B cell (primary cell): ENCODE measurements around the gene OR4K15. TPM values are rescaled to one million over a fixed set of nuclear protein-coding genes. Genes with fewer than 3 reads are reported as not detected.

Source experiments
- ATAC-seq: fragments of 200-7000 bp; cut with Tn5 transposase; one replicate; pipeline ENCODE4 v1.10.0; 2021; ENCODE audit warnings: low read depth, mild to moderate bottlenecking, moderate number of reproducible peaks, moderate library complexity
- CTCF ChIA-PET: fragments of 350-600 bp; sonication (Branson Sonifier 250); formaldehyde crosslinking; loops from one replicate; lab custom pipeline; 2021; ENCODE audit warnings: antibody characterized with exemption, inconsistent platforms; lab: Charles Lee
- POLR2A ChIA-PET: fragments of 350-600 bp; sonication (Branson Sonifier 250); formaldehyde crosslinking; loops from one replicate; lab custom pipeline; 2021; ENCODE audit warnings: antibody characterized with exemption; lab: Charles Lee
- DNase-seq: peaks from one replicate; pipeline ENCODE4 v3.0.0; 2013
- H2AFZ ChIP-seq: 2 replicates; pipeline ENCODE4 v1.6.1; 2012; ENCODE audit warnings: mild to moderate bottlenecking, low read depth, low read length; ENCODE audit not compliant: insufficient read depth, poor library complexity, severe bottlenecking
- H3K27ac ChIP-seq, 2 donors: 1 replicate in 1 of 2; 2 replicates in 1 of 2; pipeline ENCODE4 v1.5.1; 2012 to 2013; ENCODE audit warnings: low read length in 2 of 2, mild to moderate bottlenecking in 2 of 2, moderate library complexity in 1 of 2
- H3K27me3 ChIP-seq, 4 experiments: fragments of 200-600 bp in 1 of 4; sonication (generic) in 1 of 4; replicated peaks in 1 of 4; 1 replicate in 2 of 4; 2 replicates in 2 of 4; pipeline versions ENCODE4 v1.6.1 to v1.7.0; 2013 to 2016; ENCODE audit warnings: low read length in 3 of 4, mild to moderate bottlenecking in 2 of 4, mixed read lengths in 1 of 4, moderate library complexity in 1 of 4; ENCODE audit not compliant: insufficient read depth in 4 of 4, control insufficient read depth in 3 of 4; ENCODE audit errors: control extremely low read depth in 1 of 4
- H3K36me3 ChIP-seq, 2 experiments: replicated peaks in 1 of 2; 1 replicate in 1 of 2; 2 replicates in 1 of 2; pipeline versions ENCODE4 v1.6.1 to v1.7.1; 2013; ENCODE audit warnings: low read length in 1 of 2; ENCODE audit not compliant: insufficient read depth in 2 of 2, control insufficient read depth in 1 of 2; ENCODE audit errors: control extremely low read depth in 1 of 2, extremely low read depth in 1 of 2
- H3K4me1 ChIP-seq, 2 donors: fragments of 200-600 bp in 1 of 2; sonication (generic) in 1 of 2; 1 replicate in 1 of 2; 2 replicates in 1 of 2; pipeline versions ENCODE4 v1.5.1 to v1.6.1; 2013 to 2017; ENCODE audit warnings: low read length in 2 of 2; ENCODE audit not compliant: control insufficient read depth in 2 of 2, insufficient read depth in 2 of 2
- H3K4me2 ChIP-seq: replicated peaks from 2 replicates; pipeline ENCODE3; 2012; ENCODE audit warnings: mild to moderate bottlenecking, low read depth, low read length; ENCODE audit not compliant: poor library complexity, severe bottlenecking
- H3K4me3 ChIP-seq, 5 experiments: fragments of 200-600 bp in 1 of 5; sonication (generic) in 1 of 5; 1 replicate in 3 of 5; 2 replicates in 2 of 5; pipeline versions ENCODE4 v1.5.1 to v1.7.0; 2011 to 2016; ENCODE audit warnings: low read length in 4 of 5, mild to moderate bottlenecking in 4 of 5, low read depth in 2 of 5, control low read depth in 1 of 5, moderate library complexity in 1 of 5; ENCODE audit not compliant: insufficient read depth in 1 of 5; ENCODE audit errors: control extremely low read depth in 1 of 5, extremely low read depth in 1 of 5
- H3K79me2 ChIP-seq: fragments of 200-600 bp; sonication (generic); one replicate; pipeline ENCODE4 v1.6.0; 2016; ENCODE audit warnings: low read length; ENCODE audit not compliant: control insufficient read depth, insufficient read depth
- H3K9ac ChIP-seq: fragments of 200-600 bp; sonication (generic); 2 replicates; pipeline ENCODE4 v1.6.1; 2017; ENCODE audit warnings: mild to moderate bottlenecking, low read length, moderate library complexity
- H3K9me3 ChIP-seq, 3 donors: one replicate each; pipeline versions ENCODE4 v1.6.1 to v1.7.1; 2013; ENCODE audit warnings: low read length in 2 of 3; ENCODE audit not compliant: control insufficient read depth in 2 of 3, insufficient read depth in 1 of 3; ENCODE audit errors: control extremely low read depth in 1 of 3
- H4K20me1 ChIP-seq: 2 replicates; pipeline ENCODE4 v1.6.0; 2012; ENCODE audit warnings: mild to moderate bottlenecking, low read length; ENCODE audit not compliant: insufficient read depth, control insufficient read depth, poor library complexity, severe bottlenecking
- H3K27ac Mint-ChIP-seq: one replicate; pipeline ENCODE4 v1.8.0; 2021; ENCODE audit warnings: mixed read lengths
- H3K27me3 Mint-ChIP-seq: one replicate; pipeline ENCODE4 v1.8.0; 2021; ENCODE audit warnings: mixed read lengths
- H3K4me1 Mint-ChIP-seq: one replicate; pipeline ENCODE4 v1.8.0; 2021; ENCODE audit warnings: mixed read lengths
- H3K4me3 Mint-ChIP-seq: one replicate; pipeline ENCODE4 v1.8.0; 2021; ENCODE audit warnings: mixed read lengths
- H3K9me3 Mint-ChIP-seq: one replicate; pipeline ENCODE4 v1.8.0; 2022; ENCODE audit warnings: mixed read lengths; ENCODE audit not compliant: insufficient read depth
- EZH2 ChIP-seq: IDR thresholded peaks from 2 replicates; pipeline ENCODE4 v1.6.1; 2012; ENCODE audit warnings: borderline replicate concordance, low read depth, mild to moderate bottlenecking, moderate library complexity, low read length; ENCODE audit not compliant: insufficient read depth, poor library complexity, severe bottlenecking
- WGBS: methylation state at CpG from one replicate; pipeline ENCODE4 v1.1.5; 2013; ENCODE audit warnings: missing lambda C conversion rate; ENCODE audit not compliant: insufficient coverage; 5-methylcytosine and 5-hydroxymethylcytosine counted together
- intact Hi-C: fragments of 100-400 bp; cut with micrococcal nuclease; formaldehyde crosslinking; loops from one replicate; pipeline ENCODE4 v1.10.0; 2022
- polyA plus RNA-seq: library from polyadenylated mRNA; depleted of rRNA; stranded (reverse); fragments of >200 nt; gene quantifications from 2 replicates; pipeline ENCODE4 v1.2.3, GENCODE V29; 2012
- total RNA-seq, 2 donors: library from RNA; stranded (reverse); fragments of 120-200 nt in 1 of 2; gene quantifications; 1 replicate in 1 of 2; 2 replicates in 1 of 2; pipeline versions ENCODE4 v1.2.3 to v1.2.4, GENCODE V29; 2013 to 2022
- TF ChIP-seq, protein P1 (sequence below): fragments of 200-600 bp; IDR thresholded peaks from one replicate; pipeline ENCODE4 v1.8.0; 2022; ENCODE audit warnings: antibody characterized with exemption, mild to moderate bottlenecking

OR4K15 gene
- total and polyA plus RNA-seq, 2 donors (not counting 1 experiment from before 2014, with no cell fraction given): not detected

GRCh38 chr14:19941668-19942067, 33.7 kb upstream of the OR4K15 start:
- no peak for ATAC-seq
- intact Hi-C loops: no loop called here
- 88% methylated on average over 1 of the region's 1 CpG for WGBS

GRCh38 chr14:19947413-19948090, 27.8 kb upstream of the OR4K15 start:
- no peaks in the 10 kb centered on the region for H3K9me3 ChIP-seq
- ATAC-seq: no peak
- Mint-ChIP-seq H3K27ac (no peak overlapping the region), H3K4me1 (no peaks in the 10 kb centered on the region), H3K9me3 (no peaks in the 10 kb centered on the region), H3K27me3 (no peaks in the 10 kb centered on the region), H3K4me3 (no peak overlapping the region)
- H3K4me3 ChIP-seq: no peak overlapping the region
- H3K27me3 ChIP-seq: no peaks in the 10 kb centered on the region
- 100% methylated on average over 1 of the region's 3 CpGs for WGBS
- ChIA-PET POLR2A (no interaction called here), CTCF (no interaction called here)
- H3K9ac ChIP-seq: no peak overlapping the region
- H3K4me1 ChIP-seq: no peaks in the 10 kb centered on the region
- intact Hi-C loops: no loop called here
- no peak overlapping the region for H3K27ac ChIP-seq
- no peaks in the 10 kb centered on the region for H4K20me1 ChIP-seq
- DNase-seq: no peak
- H3K36me3 ChIP-seq: no peaks in the 10 kb centered on the region
- H3K4me2 ChIP-seq: no peak overlapping the region
- TF ChIP-seq EZH2: no peak
- no peaks in the 10 kb centered on the region for H3K79me2 ChIP-seq
- H2AFZ ChIP-seq: no peak overlapping the region

More at GRCh38 chr14:19941668-19942067, 33.7 kb upstream of the OR4K15 start:
- Histone ChIP-seq H3K27ac (no peak overlapping the region), H3K27me3 (no peaks in the 10 kb centered on the region), H2AFZ (no peak overlapping the region), H4K20me1 (no peaks in the 10 kb centered on the region), H3K4me1 (no peaks in the 10 kb centered on the region), H3K9me3 (no peaks in the 10 kb centered on the region), H3K79me2 (no peaks in the 10 kb centered on the region), H3K36me3 (no peaks in the 10 kb centered on the region), H3K9ac (no peak overlapping the region), H3K4me3 (no peak overlapping the region), H3K4me2 (no peak overlapping the region)
- H3K4me1 Mint-ChIP-seq: no peaks in the 10 kb centered on the region
- no peaks in the 10 kb centered on the region for H3K9me3 Mint-ChIP-seq
- POLR2A ChIA-PET: no interaction called here
- no peak overlapping the region for H3K4me3 Mint-ChIP-seq
- H3K27ac Mint-ChIP-seq: no peak overlapping the region
- no peak for DNase-seq
- no peaks in the 10 kb centered on the region for H3K27me3 Mint-ChIP-seq
- CTCF ChIA-PET: no interaction called here
- TF ChIP-seq, protein P1, sequence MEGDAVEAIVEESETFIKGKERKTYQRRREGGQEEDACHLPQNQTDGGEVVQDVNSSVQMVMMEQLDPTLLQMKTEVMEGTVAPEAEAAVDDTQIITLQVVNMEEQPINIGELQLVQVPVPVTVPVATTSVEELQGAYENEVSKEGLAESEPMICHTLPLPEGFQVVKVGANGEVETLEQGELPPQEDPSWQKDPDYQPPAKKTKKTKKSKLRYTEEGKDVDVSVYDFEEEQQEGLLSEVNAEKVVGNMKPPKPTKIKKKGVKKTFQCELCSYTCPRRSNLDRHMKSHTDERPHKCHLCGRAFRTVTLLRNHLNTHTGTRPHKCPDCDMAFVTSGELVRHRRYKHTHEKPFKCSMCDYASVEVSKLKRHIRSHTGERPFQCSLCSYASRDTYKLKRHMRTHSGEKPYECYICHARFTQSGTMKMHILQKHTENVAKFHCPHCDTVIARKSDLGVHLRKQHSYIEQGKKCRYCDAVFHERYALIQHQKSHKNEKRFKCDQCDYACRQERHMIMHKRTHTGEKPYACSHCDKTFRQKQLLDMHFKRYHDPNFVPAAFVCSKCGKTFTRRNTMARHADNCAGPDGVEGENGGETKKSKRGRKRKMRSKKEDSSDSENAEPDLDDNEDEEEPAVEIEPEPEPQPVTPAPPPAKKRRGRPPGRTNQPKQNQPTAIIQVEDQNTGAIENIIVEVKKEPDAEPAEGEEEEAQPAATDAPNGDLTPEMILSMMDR: no peak
- no peak for TF ChIP-seq EZH2
